ENCODE results near the gene SIRT1. TPM values are rescaled to one million over a fixed set of nuclear protein-coding genes. Genes with fewer than 3 reads are reported as not detected.

SIRT1 gene
- polyA plus RNA-seq, 3 donors: 4.4 to 8.4 (median 8.3) TPM

- intact Hi-C loops (cut with micrococcal nuclease): no loop called here
- H3K4me1 Mint-ChIP-seq: no peaks in the 10 kb centered on the region
- no peak overlapping the region for H3K4me3 ChIP-seq (replicated peaks in 1 of 3; ENCODE audit: low read depth in 2 of 3, low read length in 3 of 3)
- H3K9me3 Mint-ChIP-seq: peaks cover 0 to 4% (median 3%) of the 10 kb centered on the region in 7 donors
- H3K79me2 ChIP-seq (ENCODE audit: insufficient read depth, low read length): no peaks in the 10 kb centered on the region
- peaks cover 0 to 4% of the 10 kb centered on the region in 2 donors for H3K9me3 ChIP-seq (replicated peaks in 1 of 2; ENCODE audit: control insufficient read depth in 1 of 2, insufficient read depth in 1 of 2, low read length in 2 of 2)
- H3K27me3 Mint-ChIP-seq (ENCODE audit: low read depth in 3 of 3): peaks cover 0 to 4% (median 0%) of the 10 kb centered on the region in 3 donors
- no peak for TF ChIP-seq CTCF (IDR thresholded peaks at IDR 0.05)
- no peak overlapping the region for H2AFZ ChIP-seq (ENCODE audit: insufficient read depth, low read depth, low read length, poor library complexity, severe bottlenecking)
- no peak overlapping the region for H3K4me3 Mint-ChIP-seq
- WGBS (ENCODE audit: insufficient coverage): 100% methylated on average over 2 of the region's 2 CpGs
- no peaks in the 10 kb centered on the region for H3K4me1 ChIP-seq (ENCODE audit: control insufficient read depth in 1 of 2, insufficient read depth in 2 of 2, low read length in 2 of 2)
- H3K9ac ChIP-seq (ENCODE audit: insufficient read depth, low read length, poor library complexity, severe bottlenecking): no peak overlapping the region
- no peak overlapping the region for H3K27ac Mint-ChIP-seq
- H3K27me3 ChIP-seq (ENCODE audit: control insufficient read depth in 2 of 2, insufficient read depth in 2 of 2, low read length in 2 of 2): no peaks in the 10 kb centered on the region
- no peak for DNase-seq
- no peak overlapping the region for H3K4me2 ChIP-seq (replicated peaks; ENCODE audit: extremely low read depth, low read length, poor library complexity, severe bottlenecking)
- H4K20me1 ChIP-seq (ENCODE audit: insufficient read depth, low read length): no peaks in the 10 kb centered on the region
- H3K36me3 Mint-ChIP-seq: peaks cover 53 to 75% of the 10 kb centered on the region in 2 donors
- peak overlapping the region in 1 of 2 donors; percentile 6 for H3K27ac ChIP-seq (ENCODE audit: low read depth in 1 of 2, low read length in 2 of 2)
- peaks cover 40 to 76% of the 10 kb centered on the region in 2 donors for H3K36me3 ChIP-seq (replicated peaks in 1 of 2; ENCODE audit: control insufficient read depth in 1 of 2, insufficient read depth in 2 of 2, low read length in 2 of 2)
Observed at GRCh38 chr10:67943917-67944316, 59.5 kb downstream of the SIRT1 start.

DNA sequence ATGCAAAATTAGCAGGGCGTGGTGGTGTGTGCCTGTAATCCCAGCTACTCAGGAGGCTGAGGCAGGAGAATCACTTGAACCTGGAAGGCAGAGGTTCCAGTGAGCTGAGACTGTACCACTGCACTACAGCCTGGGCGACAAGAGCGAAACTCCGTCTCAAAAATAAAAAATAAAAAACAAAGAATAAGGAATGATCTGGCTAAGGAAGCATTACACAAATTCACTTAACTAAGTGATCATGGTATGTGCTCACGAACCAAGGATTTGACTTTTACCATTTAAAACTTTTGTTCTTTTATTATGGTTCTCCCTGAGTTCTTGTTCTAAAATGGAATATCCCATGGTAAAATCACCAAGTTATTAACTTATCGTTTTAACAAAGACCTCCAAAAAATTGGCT, 71.2 kb downstream of the SIRT1 start:
- 100% methylated on average over 1 of the region's 6 CpGs for WGBS (ENCODE audit: insufficient coverage)
- Histone ChIP-seq H3K9me3 (replicated peaks in 1 of 2; ENCODE audit: control insufficient read depth in 1 of 2, insufficient read depth in 1 of 2, low read length in 2 of 2) (no peaks in the 10 kb centered on the region), H3K4me1 (ENCODE audit: control insufficient read depth in 1 of 2, insufficient read depth in 2 of 2, low read length in 2 of 2) (no peaks in the 10 kb centered on the region), H3K9ac (ENCODE audit: insufficient read depth, low read length, poor library complexity, severe bottlenecking) (no peak overlapping the region), H3K4me3 (replicated peaks in 1 of 3; ENCODE audit: low read depth in 2 of 3, low read length in 3 of 3) (no peak overlapping the region), H3K27ac (ENCODE audit: low read depth in 1 of 2, low read length in 2 of 2) (no peak overlapping the region), H4K20me1 (ENCODE audit: insufficient read depth, low read length) (no peaks in the 10 kb centered on the region), H3K4me2 (replicated peaks; ENCODE audit: extremely low read depth, low read length, poor library complexity, severe bottlenecking) (no peak overlapping the region), H3K79me2 (ENCODE audit: insufficient read depth, low read length) (no peaks in the 10 kb centered on the region), H3K36me3 (replicated peaks in 1 of 2; ENCODE audit: control insufficient read depth in 1 of 2, insufficient read depth in 2 of 2, low read length in 2 of 2) (peaks cover 29 to 56% of the 10 kb centered on the region in 2 donors), H3K27me3 (ENCODE audit: control insufficient read depth in 2 of 2, insufficient read depth in 2 of 2, low read length in 2 of 2) (no peaks in the 10 kb centered on the region), H2AFZ (ENCODE audit: insufficient read depth, low read depth, low read length, poor library complexity, severe bottlenecking) (no peak overlapping the region)
- Mint-ChIP-seq H3K9me3 (no peaks in the 10 kb centered on the region), H3K36me3 (peaks cover 36 to 46% of the 10 kb centered on the region in 2 donors), H3K4me1 (no peaks in the 10 kb centered on the region), H3K27ac (no peak overlapping the region), H3K4me3 (no peak overlapping the region), H3K27me3 (ENCODE audit: low read depth in 3 of 3) (peaks cover 0 to 1% (median 0%) of the 10 kb centered on the region in 3 donors)
- no peak for DNase-seq
- intact Hi-C loops (cut with micrococcal nuclease): no loop called here
- TF ChIP-seq CTCF (IDR thresholded peaks at IDR 0.05): no peak

All from CD14-positive monocyte (primary cell).